GM12874 (cell line): ENCODE data around the gene FMO5.

Experiments
- CTCF ChIP-seq: IDR thresholded peaks from 2 replicates; pipeline ENCODE4 v1.5.1; 2011; ENCODE audit warnings: low read depth, mild to moderate bottlenecking, control low read depth, low read length, moderate library complexity; ENCODE audit not compliant: insufficient read depth

The FMO5 gene

DNA sequence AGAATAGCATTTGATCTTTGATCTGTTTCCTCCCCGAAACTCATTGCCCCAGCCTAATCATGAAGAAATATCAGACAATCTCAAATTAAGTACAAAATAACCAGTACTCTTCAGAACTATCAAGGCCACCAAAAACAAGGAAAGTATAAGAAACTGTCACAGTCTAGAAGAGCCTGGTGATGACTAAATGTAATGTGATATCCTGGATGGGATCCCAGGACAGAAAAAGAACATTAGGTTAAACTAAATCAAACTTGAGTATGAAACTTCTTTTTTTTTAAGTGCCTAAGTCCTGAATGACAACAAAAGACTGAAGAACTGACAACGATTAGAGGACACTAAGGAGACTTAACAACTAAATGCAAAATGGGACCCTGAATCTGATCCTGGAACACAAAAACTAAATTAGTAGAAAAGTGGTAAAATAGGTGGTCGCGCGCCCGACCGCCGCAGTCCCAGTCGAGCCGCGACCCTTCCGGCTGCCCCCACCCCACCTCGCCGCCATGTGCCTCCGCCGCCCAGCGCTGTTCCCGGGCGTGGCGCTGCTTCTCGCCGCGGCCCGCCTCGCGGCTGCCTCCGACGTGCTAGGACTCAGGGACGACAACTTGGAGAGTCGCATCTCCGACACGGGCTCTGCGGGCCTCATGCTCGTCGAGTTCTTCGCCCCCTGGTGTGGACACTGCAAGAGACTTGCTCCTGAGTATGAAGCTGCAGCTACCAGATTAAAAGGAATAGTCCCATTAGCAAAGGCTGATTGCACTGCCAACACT lies 47.3 kb downstream of the FMO5 start:
- no peak for TF ChIP-seq CTCF

GRCh38 chr1:147172168-147173016 lies 52.7 kb downstream of the FMO5 start, which contains the start of gene PRKAB2:
PRKAB2 (minus strand) TSS chr1:147172470; CDS start chr1:147172144, 326 bp downstream.
- peak; percentile 81 for TF ChIP-seq CTCF

DNA sequence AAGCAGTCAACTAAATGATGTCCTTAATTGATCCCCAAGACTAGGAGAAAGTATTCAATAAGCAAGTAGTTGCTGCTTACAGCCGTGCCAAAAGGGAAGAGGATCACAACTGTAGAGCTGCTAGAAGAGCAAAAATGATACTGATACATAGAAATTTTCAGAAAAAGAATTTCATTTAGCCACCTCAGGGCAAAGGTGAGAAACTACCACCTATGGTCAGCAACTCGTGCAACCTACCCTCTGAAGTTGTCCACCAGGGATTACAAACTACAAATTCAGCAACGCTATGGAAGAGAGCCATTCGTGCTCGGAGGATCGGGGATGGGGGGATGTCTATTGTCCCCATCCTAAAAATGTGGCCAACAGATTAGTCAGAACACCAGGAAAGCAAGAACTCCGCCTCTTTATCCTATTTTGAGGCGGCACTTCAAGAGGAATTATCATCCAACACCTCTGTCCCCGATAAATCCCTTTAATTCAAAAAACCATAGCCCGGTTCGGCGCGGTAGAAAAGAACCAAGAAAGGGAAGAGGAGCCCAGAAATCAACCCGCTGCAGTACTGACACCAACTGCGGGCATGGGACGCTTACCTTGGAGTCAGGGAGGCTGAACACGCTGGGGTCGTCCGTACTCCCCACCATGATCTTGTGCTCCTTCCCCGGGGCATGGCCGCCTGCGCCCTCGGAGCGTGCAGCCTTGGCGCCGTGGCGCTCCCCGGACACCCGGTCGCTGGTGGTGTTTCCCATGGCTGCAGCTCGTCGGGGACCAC lies 53.6 kb downstream of the FMO5 start:
- no peak for TF ChIP-seq CTCF

GRCh38 chr1:147169840-147170674 lies 55.1 kb downstream of the FMO5 start:
- TF ChIP-seq CTCF: no peak

GRCh38 chr1:147169171-147169570 lies 56.0 kb downstream of the FMO5 start:
- TF ChIP-seq CTCF: no peak

GRCh38 chr1:147168626-147169058 lies 56.5 kb downstream of the FMO5 start:
- TF ChIP-seq CTCF: no peak
